ENCODE measurements around the gene RAD51B.

DNA sequence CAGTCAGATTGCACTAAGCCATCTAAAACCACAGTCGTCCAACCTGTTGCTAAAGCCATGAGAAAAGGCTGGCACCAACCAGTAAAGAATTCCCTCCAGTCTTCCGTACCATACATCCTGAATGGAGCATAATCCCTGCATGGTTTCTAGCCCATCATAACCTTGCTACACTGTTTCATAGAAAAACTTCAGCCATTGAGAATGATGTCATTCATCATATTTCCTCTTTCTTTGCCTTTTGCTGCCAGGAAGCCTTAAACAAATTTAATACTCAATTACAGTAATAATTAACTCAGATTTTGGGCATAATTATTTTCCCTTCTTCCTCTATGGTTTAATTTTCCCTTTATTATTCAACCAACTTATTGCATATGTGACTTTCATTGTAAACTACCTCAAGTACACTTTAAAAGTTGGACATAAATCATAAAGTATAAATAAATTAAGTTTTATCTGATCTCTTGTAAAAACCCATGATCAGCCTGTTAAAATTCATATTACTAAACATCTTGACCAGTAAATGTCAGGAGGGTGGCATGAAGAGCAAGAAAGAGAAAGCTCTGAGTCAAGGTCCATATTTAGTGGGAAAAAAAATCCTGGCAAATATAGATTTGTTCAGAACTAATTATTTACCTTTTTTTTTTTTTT lies 708.6 kb downstream of the RAD51B start:
- TF ChIP-seq, protein P1, sequence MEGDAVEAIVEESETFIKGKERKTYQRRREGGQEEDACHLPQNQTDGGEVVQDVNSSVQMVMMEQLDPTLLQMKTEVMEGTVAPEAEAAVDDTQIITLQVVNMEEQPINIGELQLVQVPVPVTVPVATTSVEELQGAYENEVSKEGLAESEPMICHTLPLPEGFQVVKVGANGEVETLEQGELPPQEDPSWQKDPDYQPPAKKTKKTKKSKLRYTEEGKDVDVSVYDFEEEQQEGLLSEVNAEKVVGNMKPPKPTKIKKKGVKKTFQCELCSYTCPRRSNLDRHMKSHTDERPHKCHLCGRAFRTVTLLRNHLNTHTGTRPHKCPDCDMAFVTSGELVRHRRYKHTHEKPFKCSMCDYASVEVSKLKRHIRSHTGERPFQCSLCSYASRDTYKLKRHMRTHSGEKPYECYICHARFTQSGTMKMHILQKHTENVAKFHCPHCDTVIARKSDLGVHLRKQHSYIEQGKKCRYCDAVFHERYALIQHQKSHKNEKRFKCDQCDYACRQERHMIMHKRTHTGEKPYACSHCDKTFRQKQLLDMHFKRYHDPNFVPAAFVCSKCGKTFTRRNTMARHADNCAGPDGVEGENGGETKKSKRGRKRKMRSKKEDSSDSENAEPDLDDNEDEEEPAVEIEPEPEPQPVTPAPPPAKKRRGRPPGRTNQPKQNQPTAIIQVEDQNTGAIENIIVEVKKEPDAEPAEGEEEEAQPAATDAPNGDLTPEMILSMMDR (conservative IDR thresholded peaks at IDR 0.05 in 1 of 2, IDR thresholded peaks at IDR 0.05 in 1 of 2; ENCODE audit: low read depth in 1 of 2, low read length in 2 of 2) = no peak
- TF ChIP-seq EZH2 (IDR thresholded peaks at IDR 0.05; ENCODE audit: low read length, missing control alignments) = no peak
